ENCODE measurements around the gene SLC25A45. TPM values are rescaled to one million over a fixed set of nuclear protein-coding genes. Genes with fewer than 3 reads are reported as not detected.

The SLC25A45 gene
- total and polyA plus RNA-seq, 2 experiments from 2014 or later, result 0.10 to 0.74 TPM

DNA sequence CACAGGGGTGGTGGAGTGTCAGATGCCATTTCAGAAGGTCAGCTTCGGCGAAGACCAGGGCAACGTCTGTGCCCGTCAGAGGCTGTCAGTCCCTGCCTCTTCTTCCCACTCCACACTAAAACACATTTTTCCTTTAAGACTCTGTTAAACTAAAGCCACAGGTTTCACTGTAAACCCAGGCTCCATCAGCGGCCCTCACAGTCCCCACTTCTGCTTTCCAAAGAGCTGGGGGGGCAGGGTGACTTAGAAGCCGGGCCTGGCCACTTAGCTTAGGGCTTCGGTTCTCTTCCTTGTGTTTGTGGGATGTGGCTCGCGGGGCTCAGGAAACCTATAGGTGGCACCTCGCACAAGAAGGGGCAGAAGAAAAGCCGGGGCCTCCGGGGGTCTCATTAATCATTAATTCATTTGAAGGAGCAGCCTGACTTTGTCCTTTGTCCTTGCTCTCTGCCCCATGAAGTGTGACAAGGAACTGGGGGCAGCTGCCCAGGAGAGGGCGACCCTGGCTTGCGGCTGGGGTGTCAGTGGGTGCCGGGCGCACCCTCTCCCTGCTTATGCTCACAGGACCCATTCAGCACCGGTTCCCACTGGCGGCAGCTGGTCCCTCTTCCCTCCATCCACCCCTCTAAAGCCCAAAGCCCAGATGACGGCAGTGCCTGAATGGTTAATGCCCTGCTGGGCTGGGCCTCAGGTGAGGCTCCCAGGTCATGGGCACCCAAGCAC is 4.1 kb downstream of the SLC25A45 start:
- no peak for TF ChIP-seq ZNF114 (CRISPR knock-in tag; IDR thresholded peaks at IDR 0.05)
- TF ChIP-seq, protein P1, sequence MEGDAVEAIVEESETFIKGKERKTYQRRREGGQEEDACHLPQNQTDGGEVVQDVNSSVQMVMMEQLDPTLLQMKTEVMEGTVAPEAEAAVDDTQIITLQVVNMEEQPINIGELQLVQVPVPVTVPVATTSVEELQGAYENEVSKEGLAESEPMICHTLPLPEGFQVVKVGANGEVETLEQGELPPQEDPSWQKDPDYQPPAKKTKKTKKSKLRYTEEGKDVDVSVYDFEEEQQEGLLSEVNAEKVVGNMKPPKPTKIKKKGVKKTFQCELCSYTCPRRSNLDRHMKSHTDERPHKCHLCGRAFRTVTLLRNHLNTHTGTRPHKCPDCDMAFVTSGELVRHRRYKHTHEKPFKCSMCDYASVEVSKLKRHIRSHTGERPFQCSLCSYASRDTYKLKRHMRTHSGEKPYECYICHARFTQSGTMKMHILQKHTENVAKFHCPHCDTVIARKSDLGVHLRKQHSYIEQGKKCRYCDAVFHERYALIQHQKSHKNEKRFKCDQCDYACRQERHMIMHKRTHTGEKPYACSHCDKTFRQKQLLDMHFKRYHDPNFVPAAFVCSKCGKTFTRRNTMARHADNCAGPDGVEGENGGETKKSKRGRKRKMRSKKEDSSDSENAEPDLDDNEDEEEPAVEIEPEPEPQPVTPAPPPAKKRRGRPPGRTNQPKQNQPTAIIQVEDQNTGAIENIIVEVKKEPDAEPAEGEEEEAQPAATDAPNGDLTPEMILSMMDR (conservative IDR thresholded peaks at IDR 0.05; ENCODE audit: low read depth in 2 of 2), result peak; percentile 31 to 60
- TF ChIP-seq CREB1 (CRISPR knock-in tag; IDR thresholded peaks at IDR 0.05; ENCODE audit: low read depth), result no peak
- TF ChIP-seq, protein P2, sequence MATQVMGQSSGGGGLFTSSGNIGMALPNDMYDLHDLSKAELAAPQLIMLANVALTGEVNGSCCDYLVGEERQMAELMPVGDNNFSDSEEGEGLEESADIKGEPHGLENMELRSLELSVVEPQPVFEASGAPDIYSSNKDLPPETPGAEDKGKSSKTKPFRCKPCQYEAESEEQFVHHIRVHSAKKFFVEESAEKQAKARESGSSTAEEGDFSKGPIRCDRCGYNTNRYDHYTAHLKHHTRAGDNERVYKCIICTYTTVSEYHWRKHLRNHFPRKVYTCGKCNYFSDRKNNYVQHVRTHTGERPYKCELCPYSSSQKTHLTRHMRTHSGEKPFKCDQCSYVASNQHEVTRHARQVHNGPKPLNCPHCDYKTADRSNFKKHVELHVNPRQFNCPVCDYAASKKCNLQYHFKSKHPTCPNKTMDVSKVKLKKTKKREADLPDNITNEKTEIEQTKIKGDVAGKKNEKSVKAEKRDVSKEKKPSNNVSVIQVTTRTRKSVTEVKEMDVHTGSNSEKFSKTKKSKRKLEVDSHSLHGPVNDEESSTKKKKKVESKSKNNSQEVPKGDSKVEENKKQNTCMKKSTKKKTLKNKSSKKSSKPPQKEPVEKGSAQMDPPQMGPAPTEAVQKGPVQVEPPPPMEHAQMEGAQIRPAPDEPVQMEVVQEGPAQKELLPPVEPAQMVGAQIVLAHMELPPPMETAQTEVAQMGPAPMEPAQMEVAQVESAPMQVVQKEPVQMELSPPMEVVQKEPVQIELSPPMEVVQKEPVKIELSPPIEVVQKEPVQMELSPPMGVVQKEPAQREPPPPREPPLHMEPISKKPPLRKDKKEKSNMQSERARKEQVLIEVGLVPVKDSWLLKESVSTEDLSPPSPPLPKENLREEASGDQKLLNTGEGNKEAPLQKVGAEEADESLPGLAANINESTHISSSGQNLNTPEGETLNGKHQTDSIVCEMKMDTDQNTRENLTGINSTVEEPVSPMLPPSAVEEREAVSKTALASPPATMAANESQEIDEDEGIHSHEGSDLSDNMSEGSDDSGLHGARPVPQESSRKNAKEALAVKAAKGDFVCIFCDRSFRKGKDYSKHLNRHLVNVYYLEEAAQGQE (IDR thresholded peaks at IDR 0.05; ENCODE audit: unreplicated experiment), result no peak
- no peak for TF ChIP-seq STAT1 (IDR thresholded peaks at IDR 0.05; ENCODE audit: unreplicated experiment)
- TF ChIP-seq JUNB (IDR thresholded peaks at IDR 0.05; ENCODE audit: unreplicated experiment), result no peak
- TF ChIP-seq EZH2phosphoT487 (IDR thresholded peaks at IDR 0.05; ENCODE audit: unreplicated experiment), result no peak
- TF ChIP-seq POLR2AphosphoS5 (IDR thresholded peaks at IDR 0.05; ENCODE audit: low read depth), result no peak
- Mint-ChIP-seq H3K4me1 (peaks cover 17% of the 10 kb centered on the region), H3K9me3 (no peaks in the 10 kb centered on the region), H3K36me3 (ENCODE audit: low read depth) (no peaks in the 10 kb centered on the region), H3K4me3 (no peak overlapping the region), H3K27me3 (ENCODE audit: insufficient read depth, low read depth, poor library complexity) (peaks cover 21% of the 10 kb centered on the region), H3K27ac (no peak overlapping the region)
- Histone ChIP-seq H3K36me3 (ENCODE audit: insufficient read depth) (no peaks in the 10 kb centered on the region), H3K4me1 (ENCODE audit: insufficient read depth) (peaks cover 8% of the 10 kb centered on the region), H3K79me2 (replicated peaks; ENCODE audit: insufficient read depth) (no peaks in the 10 kb centered on the region), H3K4me2 (no peak overlapping the region), H3K9me2 (ENCODE audit: insufficient read depth) (no peaks in the 10 kb centered on the region), H2AFZ (no peak overlapping the region), H3K27me3 (ENCODE audit: insufficient read depth) (no peaks in the 10 kb centered on the region), H3K27ac (ENCODE audit: low read depth) (no peak overlapping the region), H4K20me1 (replicated peaks; ENCODE audit: insufficient read depth) (no peaks in the 10 kb centered on the region), H3F3A (replicated peaks; ENCODE audit: low read depth) (no peaks in the 10 kb centered on the region), H3K4me3 (no peak overlapping the region)
- ATAC-seq (peak; percentile 7), DNase-seq (ENCODE audit: low spot score) (no peak)

DNA sequence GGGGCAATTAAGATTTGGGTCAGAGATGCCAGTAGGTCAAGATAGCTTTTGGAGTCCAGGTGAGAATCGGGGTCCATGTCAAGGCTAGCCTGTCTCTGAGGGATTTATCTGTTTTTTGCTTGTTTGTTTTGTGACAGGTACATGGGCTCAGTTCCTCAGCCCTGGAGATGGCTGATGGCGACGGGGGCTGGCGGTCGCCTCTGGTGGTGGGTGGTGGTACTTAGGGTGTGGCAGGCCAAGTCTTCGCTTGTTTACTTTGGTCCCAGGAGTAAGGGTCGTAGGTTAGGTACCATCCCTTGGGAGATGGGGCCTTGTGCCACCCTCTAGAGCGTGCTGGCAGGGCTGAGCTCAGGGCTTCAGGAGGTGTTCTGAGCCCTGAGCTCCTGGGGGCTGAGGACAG is 4.7 kb downstream of the SLC25A45 start:
- peaks cover 17% of the 10 kb centered on the region for H3K27me3 Mint-ChIP-seq (ENCODE audit: insufficient read depth, low read depth, poor library complexity)
- no peak for DNase-seq (ENCODE audit: low spot score)
- no peak overlapping the region for H3K27ac Mint-ChIP-seq
- no peak overlapping the region for H3K4me3 ChIP-seq
- H3K27ac ChIP-seq (ENCODE audit: low read depth), result no peak overlapping the region
- H3K9me2 ChIP-seq (ENCODE audit: insufficient read depth), result no peaks in the 10 kb centered on the region
- no peaks in the 10 kb centered on the region for H3K36me3 ChIP-seq (ENCODE audit: insufficient read depth)
- H2AFZ ChIP-seq, result no peak overlapping the region
- no peaks in the 10 kb centered on the region for H3F3A ChIP-seq (replicated peaks; ENCODE audit: low read depth)
- TF ChIP-seq POLR2AphosphoS5 (IDR thresholded peaks at IDR 0.05; ENCODE audit: low read depth), result no peak
- TF ChIP-seq, protein P1 (conservative IDR thresholded peaks at IDR 0.05; ENCODE audit: low read depth in 2 of 2), result peak; percentile 29 to 30; a peak in 2 of 4 replicates
- H4K20me1 ChIP-seq (replicated peaks; ENCODE audit: insufficient read depth), result no peaks in the 10 kb centered on the region
- H3K4me1 ChIP-seq (ENCODE audit: insufficient read depth), result peaks cover 7% of the 10 kb centered on the region
- H3K79me2 ChIP-seq (replicated peaks; ENCODE audit: insufficient read depth), result no peaks in the 10 kb centered on the region
- H3K4me2 ChIP-seq, result no peak overlapping the region
- no peak overlapping the region for H3K4me3 Mint-ChIP-seq
- no peaks in the 10 kb centered on the region for H3K36me3 Mint-ChIP-seq (ENCODE audit: low read depth)
- ATAC-seq, result peak; percentile 7; the same call in 2 of the 3 replicates
- H3K27me3 ChIP-seq (ENCODE audit: insufficient read depth), result no peaks in the 10 kb centered on the region
- peaks cover 11% of the 10 kb centered on the region for H3K4me1 Mint-ChIP-seq
- no peaks in the 10 kb centered on the region for H3K9me3 Mint-ChIP-seq

All from GM23338 (cell line).